NCI-H146 treated with DMSO at 0.1 percent for 48 hours (cell line): ENCODE data around the gene MIGA1.
"Not testable (repeated sequence)": the region's sequence is repeated elsewhere in the genome, so short reads cannot be mapped to it uniquely, and the experiment has no call there.

Experiments
- DNase-seq: peaks from one replicate; lab custom pipeline; 2025; ENCODE audit not compliant: unreplicated experiment; lab: John Stamatoyannopoulos, UW

Gene MIGA1, protein sequence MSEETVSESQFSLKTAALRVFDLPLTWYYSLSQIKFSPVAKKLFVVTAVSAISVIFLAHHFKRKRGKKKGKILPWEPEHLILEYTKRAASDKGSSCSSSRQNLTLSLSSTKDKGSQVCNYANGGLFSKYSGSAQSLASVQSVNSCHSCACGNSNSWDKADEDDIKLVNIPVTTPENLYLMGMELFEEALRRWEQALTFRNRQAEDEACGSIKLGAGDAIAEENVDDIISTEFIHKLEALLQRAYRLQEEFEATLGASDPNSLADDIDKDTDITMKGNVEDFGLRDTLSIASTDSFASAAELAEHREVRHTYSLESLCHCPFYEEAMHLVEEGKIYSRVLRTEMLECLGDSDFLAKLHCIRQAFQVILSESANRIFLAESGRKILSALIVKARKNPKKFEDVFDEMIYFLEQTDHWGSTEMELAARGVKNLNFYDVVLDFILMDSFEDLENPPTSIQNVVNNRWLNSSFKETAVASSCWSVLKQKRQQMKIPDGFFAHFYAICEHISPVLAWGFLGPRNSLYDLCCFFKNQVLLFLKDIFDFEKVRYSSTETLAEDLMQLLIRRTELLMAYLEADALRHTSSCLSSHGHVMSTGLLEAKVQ

DNA sequence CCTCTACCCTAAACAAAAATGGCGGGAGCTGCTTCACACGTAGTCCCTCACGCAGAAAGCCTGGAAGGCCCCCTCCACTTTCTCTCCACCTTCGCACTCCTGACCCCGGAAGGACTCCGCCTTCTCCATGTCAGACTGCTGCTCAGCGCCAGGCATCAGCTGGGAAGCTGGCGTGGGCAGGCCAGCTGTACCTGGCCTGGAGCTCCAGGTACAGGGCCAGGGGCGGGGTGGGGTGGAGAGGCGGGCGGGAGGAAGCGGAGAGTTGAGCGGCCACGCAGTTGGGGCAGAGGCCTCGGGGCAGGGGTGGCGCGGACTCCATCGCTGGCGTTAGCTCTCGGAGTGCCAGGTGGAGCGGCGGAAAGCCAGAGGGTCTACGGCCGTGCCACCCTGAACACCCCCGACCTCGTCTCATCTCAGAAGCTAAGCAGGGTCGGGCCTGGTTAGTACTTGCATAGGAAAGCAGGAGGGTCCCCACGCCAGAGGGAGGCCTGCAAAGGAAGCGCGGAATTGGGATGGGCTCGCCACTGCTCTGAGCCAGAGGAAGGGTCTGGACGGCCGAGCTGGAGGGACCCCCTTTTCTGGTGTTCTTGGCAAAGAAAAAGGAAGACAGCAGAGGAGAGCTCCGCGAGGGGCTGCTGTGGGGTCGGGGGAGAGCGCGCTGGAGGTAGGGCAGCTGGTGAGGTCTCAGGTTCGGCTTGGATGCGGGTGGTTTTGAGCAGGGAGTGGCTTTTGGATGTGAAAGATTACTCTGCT lies at the start of gene MIGA1:
MIGA1 (plus strand) TSS at position 121 of the 753 bp plus-strand sequence. CDS start 3,604 bp downstream, outside the sequence.
- DNase-seq: peak; percentile 92

DNA sequence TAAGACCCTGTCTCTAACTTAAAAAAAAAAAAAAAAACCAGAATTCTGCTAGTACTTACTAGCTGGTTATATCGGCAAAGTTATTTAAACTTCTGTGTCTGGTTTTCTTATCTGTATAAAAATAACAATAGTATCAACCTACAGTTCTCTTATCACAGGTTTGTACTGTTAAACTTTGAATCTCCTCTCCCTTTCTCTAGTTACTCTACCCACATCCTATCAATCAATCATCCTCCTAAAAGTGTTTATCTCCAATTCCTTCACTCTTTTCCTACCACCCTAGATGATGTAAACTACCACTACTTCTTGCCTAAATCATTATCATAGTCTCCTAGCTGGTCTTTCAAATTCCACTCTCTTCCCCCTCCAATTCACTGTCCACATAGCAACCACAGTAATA lies 47.4 kb upstream of the MIGA1 start:
- no peak for DNase-seq

DNA sequence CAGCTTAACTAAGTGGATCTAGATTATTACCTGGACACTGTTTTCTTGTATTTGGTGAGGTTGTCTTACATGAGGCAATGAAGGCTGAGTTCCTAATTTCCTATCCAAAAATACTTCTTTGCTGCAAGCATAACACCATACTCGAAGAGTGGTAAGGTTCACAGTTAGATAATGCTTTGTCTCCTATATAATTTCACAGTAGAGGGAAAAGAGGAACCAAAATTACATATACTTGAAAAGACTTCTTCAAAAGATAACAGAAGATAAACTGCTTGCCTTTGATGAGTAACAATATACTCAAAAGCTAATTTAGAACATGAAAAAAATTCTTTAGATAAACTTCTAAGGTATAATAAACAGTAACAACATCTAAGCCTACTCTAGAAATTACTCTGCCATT lies 40.2 kb upstream of the MIGA1 start:
- DNase-seq: no peak

DNA sequence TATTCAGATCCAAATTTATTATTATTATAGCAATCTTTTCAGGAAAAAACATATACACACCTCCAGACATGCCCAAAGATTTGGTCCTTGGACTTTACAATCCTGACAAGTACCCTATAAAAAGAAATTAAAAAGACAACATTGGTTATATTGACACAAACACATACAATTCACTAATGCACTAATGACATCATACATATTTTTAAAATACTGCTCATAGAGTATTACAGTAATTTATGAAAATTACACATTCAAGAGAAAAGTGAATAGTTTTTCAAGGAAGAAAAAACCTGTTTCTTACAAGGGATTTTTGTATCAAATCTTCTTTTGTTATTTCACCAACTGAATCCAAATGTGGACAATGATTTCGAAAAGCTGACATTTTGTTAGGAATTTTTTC lies 38.1 kb upstream of the MIGA1 start:
- DNase-seq: no peak

DNA sequence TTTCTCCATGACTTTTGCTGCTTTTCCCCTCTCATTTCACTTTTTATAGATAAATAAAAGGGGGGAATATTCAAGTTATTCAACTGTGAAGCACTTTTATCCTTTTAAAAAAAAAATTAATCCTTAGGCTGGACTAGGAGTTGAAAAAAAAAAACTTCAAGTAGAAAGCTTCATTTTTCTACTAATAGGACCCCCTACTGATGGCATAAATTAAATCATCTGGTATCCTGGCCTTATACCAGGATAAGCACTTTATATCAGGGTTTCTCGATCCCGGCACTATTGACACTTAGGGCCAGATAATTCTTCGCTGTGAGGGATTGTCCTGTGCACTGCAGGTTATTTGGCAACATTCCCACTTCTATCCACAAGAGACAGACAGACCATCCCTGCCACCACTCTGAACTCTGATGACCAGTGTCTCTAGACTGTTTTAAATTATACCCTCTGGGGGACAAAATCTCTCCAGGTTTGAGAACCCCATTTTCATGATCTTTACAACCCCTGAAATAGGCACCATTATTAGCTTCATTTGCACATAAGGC lies 37.4 kb upstream of the MIGA1 start:
- DNase-seq: peak; percentile 81

DNA sequence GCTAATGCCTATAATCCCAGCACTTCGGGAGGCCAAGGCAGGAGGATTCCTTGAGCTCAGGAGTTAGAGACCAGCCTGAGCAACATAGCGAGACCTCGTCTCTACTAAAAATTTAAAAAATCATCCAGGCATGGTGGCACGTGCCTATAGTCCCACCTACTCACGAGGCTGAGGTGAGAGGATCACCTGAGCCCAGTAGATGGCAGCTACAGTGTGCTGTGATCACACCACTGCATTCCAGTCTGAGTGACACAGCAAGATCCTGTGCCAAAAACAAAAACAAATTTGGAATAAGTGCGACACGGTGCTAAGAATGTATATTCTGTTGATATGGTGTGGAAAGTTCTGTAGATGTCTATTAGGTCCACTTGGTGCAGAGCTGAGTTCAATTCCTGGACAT lies 34.9 kb upstream of the MIGA1 start:
- DNase-seq: no peak

DNA sequence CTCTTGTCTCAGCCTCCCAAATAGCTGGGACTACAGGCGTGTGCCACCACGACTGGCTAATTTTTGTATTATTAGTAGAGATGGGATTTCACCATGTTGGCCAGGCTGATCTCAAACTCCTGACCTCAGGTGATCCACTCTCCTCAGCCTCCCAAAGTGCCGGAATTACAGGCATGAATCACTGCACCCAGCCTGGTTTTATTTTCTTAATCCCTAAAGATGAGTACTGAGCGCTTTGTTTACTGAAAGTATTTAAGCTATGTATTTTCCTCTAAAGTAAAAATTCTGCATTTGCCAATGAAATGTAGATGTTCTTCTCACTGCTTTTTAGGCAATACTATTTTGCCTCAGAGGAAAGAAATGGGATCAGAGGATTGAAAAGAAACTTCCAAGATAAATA lies 30.0 kb upstream of the MIGA1 start:
- DNase-seq: not testable (repeated sequence)

DNA sequence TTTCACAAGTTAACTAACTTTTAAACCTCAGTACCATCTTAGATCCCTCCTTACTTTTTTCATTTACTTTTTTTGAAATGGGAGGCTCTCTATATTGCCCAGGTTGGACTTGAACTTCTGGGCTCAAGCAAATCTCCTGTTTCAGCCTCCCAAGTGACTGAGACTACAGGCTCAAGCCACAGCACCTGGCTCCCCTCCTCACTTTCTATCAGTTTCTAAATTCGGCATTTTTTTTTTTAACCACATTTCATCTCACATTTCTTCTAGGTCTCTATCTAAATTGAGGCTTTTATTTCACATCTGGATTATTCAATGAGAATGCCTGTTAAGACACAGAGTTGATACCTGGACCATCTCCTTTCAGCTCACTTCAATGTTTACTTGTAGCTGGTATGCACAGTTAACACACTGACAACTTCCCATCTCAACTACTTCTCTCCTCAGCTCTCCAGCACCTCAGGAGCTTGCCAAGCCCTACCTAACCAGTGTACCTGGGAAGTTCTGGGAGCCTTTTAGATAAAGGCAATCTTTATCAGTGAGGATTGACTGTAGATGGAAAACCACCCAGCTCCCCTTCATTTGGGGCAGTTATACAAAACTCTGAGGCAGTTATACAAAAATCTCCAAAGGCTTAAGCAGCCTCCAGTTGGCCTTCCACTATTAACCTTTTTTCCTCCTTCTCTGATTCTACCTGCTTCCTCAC lies 23.2 kb upstream of the MIGA1 start:
- DNase-seq: no peak

DNA sequence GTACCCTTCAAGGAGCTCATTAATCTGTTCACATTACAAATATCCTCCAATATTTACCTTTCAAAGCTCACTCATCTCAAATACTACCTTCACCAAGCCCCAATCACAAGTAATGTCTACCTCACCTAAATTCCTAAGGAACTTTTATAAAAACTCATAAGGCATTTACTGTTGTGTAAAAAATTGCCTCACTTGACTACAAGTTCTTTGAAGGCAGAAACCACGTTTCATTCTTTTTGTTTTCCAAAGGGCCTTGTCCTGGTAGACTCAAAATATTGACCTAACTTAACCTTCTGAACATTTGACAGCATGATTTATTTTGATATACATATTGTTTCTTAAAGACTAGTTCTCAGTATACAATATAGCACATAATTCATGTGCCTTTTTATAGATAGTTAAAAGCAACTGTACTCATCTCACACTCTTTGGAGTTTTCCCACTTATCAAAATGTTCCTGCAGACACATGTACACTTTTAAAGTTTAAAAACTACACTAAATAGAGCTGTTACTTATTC lies 22.3 kb upstream of the MIGA1 start:
- DNase-seq: no peak

DNA sequence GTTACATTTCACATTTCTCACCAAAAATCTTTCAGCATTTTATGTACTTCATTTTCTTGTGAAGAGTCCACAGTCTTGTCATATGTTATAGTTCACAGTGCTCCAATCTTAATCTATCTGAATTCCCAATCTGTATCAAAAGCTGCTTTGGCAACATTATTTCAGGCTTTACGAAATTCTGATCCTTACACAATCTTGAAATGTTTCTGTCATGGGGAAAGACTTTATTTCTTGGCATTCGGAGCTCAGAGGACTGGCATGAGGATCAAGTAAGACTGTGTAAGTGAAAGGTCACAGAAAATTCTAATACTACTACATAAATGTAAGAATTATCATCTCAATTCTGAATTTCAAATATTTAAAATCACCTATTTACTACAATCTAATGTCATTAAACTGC lies 21.8 kb upstream of the MIGA1 start:
- no peak for DNase-seq

DNA sequence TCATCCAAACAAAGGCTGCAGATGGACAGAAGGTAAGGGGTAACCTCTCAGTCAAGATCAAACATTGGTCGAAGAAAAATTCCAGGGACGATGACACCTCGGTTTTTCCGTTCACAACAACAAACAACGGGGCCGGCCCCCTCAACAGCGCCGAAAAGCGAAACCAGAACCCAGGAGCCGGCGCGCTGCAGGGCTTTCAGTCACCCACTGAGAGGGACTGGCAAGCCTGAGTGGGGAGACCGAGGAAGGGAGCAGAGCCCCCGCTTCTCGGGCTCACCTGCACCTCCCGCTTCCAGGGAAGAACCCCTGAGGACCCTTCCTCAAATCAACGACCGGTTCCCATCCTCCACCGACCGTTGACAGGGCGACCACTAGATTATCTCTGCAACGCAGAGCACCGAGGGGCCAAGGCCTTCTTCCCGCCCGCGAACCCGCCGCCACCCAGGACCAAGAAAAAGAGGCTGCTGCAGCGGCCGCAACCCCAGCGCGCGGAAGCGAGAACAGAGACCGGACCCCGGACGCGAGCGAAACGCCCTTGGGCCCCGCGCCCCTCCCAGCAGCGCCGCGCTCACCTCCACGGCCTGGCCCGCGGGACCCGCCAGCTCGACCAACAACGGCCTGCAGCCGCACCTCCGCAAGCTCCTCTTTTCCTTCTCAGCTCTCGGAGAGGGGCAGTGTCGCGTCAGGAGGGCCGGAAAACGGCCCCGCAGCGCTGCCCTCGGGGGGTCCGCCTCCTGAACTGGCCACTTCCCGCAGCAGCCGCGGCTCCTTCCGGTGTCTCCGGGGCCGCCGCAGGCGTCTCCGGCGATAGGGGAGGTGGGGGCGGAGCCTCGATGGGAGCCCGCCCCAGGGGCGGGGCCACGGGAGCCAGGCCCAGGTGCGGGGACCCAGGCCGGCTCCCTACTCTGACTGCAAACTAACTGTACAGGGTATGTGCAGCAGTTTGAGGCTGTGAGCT lies 20.1 kb upstream of the MIGA1 start, which contains the start of gene USP33:
USP33 (minus strand) TSS at position 782 of the 958 bp plus-strand sequence. CDS start 18,155 bp downstream, outside the sequence.
- DNase-seq: peak; percentile 73

DNA sequence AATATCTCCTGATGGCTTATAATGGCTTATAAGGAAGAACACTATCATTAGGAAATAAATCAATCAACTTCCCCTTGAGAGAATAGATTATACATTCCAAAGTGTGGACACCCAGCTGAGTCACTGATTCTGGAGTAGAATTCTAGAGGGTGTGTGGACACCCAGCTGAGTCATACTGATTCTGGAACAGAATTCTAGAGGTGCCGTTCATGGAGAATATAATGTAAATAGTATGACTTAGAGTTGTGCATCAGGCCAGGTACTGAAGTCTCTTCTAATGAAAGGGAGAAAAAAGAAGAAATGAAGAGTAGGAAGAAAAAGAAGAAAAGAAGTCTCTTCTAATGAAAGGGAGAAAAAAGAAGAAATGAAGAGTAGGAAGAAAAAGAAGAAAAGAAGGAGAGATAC lies 17.4 kb upstream of the MIGA1 start:
- no peak for DNase-seq

DNA sequence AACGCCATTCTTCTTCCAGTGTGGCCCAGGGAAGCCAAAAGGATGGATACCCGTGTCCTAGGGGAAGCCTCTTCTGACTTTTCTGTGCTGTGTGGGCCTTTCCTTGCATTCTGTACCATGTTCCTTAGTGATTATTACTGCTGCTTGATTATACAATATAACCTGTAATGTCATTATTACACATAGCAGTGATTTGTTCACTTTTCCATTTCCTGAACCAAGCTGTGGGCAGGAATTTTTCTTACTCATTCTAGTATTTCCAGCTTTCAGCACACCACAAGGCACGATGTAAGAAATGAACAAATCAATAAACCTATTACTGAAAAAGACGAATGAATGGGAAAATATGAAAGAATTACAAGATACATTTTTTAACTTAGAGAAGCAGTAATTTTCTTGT lies 11.4 kb upstream of the MIGA1 start:
- no peak for DNase-seq

DNA sequence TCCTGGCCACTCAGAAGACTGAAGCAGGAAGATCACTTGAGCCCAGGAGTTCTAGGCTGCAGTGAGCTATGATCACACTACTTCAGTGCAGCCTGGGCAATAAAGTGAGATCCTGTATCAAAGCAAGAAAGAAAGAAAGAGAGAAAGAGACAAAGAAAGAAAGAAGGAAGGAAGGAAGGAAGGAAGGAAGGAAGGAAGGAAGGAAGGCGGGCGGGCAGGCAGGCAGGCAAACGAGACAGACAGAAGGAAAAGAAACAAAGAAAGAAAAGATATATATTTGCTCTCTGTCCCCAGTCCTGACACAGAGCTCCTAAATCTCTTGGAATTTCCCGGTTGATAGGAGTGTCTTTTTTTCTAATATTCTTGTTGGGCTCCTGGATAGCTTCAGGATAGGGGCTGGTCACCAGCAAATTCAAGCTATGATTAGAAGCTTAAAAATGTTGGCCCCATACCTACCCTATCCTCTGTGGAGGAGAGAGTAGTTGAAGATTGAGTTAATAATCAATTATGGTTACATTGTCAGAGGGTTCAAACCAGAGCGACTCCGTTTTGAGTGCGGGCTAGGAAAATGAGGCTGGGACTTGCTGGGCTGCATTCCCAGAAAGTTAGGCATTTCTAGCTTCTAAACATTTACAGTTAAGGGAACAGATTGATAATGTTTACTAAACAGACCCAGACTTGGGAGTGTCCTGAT lies 3.3 kb upstream of the MIGA1 start:
- DNase-seq: no peak

DNA sequence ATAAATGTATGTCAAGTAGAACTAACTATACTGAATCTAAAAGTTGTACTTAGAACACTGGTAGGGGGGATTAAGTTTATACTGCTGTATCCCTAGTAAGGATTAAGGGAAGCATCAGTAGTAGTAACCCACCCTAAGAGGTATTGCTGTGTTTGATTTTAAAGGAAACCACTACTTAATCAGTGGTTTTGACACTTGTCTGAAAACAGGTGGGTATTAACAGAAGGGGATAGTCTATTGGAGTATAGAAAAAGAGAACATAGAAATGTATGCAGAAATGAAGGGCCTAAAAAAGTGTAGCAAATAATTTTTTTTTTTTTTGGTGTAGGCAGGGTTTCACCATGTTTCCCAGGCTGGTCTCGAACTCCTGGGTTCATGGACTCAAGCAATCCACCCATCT lies 2.2 kb downstream of the MIGA1 start:
- DNase-seq: no peak

DNA sequence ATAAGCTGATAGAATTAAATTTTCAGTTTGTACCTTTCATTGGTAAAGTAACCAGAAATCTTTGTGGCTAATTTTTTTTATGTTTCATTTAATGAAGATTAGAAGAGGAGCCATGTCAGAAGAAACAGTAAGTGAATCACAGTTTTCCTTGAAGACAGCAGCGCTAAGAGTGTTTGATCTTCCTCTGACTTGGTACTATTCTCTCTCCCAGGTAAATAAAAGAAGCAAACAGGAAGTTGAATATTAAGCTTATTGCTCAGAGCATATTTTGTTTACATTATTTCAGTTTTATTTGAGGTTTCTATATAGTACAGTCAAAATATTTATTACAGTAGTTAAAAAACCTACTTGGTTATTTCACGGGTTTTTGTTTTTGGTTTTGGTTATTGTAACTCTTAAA lies 3.7 kb downstream of the MIGA1 start:
- DNase-seq: no peak

DNA sequence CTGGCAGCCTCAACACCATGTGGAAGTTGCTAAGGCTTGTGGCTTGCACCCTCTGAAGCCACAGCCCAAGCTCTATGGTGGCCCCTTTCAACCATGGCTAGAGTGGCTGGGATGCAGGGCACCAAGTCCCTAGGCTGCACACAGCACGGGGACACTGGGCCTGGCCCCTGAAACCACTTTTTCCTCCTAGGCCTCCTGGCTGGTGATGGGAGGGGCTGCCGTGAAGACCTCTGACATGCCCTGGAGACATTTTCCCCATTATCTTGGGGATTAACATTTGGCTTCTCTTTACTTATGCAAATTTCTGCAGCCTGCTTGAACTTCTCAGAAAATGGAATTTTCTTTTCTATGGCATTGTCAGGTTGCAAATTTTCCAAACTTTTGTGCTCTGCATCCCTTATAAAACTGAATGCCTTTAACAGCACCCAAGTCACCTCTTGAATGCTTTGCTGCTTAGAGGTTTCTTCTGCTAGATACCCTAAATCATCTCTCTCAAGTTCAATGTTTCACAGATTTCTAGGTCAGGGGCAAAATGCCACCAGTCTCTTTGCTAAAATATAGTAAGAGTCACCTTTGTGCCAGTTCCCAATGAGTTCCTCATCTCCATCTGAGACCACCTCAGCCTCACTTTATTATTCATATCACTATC lies 6.8 kb downstream of the MIGA1 start:
- not testable (repeated sequence) for DNase-seq

DNA sequence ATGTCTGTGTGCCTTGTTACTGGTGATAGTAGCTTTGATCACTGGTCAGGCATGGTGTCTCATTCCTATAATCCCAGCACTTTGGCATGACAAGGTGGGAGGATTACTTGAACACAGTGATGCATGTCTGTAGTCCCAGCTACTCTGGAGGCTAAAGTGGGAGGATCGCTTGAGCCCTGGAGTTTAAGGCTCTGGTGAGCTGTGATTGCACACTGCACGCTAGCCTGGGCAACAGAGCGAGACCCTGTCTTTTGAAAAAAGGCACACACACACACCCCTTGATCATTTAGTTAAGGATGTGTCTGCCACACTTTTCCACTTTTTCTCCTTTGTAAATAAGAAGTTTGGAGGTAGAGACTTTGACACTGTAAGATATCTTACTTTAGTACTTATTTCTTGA lies 15.1 kb downstream of the MIGA1 start:
- DNase-seq: no peak
